GM19351 (cell line): ENCODE measurements around the gene KLHL6.
"Not testable (repeated sequence)": the region's sequence is repeated elsewhere in the genome, so short reads cannot be mapped to it uniquely, and the experiment has no call there.

Experiments used
- ATAC-seq: cut with Tn5 transposase; IDR thresholded peaks from one replicate; pipeline ENCODE4 v1.9.1; 2021; ENCODE audit warnings: mild to moderate bottlenecking, moderate library complexity; ENCODE audit not compliant: unreplicated experiment

Gene KLHL6

GRCh38 chr3:183555541-183556081, at the start of gene KLHL6:
Gene KLHL6 (minus strand): TSS chr3:183555706. CDS start chr3:183555653, 53 bp downstream.
- ATAC-seq, result peak; percentile 82

DNA sequence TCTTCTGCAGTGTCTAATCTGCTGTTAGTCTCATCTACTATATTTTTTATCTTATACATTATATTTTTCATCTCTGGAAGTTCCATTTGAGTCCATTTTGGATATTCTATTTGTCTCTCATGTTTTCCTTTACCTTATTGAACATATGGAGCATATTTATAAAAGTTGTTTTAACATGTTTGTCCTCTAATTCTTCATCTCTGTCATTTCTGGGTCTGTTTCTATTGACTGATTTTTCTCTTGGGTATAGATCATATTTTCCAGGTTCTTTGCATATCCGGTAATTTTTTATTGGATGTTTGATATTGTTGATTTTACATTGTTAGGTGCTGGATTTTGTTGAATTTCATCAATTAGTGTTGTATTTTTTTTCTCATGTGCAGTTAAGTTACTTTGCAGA, 42.5 kb upstream of the KLHL6 start:
- ATAC-seq, result no peak

GRCh38 chr3:183594636-183595035, 39.1 kb upstream of the KLHL6 start:
- no peak for ATAC-seq

DNA sequence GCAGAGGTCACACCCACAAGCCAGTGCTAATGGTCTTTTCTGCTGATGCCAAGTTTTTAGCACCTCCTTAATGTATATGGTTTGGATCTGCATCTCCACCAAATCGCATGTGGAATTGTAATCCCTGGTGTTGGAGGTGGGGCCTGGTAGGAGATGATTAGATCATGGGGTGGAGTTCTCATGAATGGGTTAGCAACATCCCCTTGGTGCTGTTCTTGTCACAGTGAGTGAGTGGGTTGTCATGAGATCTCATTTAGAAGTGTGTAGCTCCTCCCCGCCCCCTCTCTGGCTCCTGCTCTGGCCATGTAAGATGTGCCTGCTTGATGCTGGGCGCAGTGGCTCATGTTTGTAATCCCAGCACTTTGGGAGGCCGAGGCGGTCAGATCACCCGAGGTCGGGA, 37.3 kb upstream of the KLHL6 start:
- ATAC-seq, result no peak

DNA sequence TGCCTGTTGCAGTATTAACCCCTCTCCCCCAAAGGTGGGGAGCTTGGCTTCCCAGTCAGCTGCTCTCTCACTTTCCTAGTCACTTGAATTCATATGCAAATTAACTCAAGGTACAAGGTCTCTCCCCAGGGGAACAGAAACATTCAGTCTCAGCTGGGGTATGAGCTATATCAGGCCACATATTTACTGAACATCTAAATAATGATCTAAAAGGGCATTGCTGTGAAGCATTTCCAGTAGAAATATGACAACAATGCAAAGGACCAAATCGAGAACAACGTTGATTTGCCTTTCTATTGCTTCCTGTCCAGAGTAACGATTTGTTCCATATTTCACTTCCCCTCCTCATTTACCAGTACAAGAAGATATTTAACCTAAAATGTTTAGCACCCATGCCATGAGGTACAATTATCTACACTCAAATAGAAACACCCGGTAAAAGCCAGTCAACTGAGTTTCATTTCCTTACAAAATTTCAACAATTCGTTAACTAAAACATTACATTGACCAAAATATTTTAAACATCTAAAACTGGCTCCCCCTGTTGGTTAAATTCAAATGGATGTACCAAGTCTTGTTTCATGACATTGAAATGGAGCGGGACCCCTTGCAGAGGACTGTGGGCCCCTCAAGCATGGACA, 36.5 kb upstream of the KLHL6 start:
- peak; percentile 88 for ATAC-seq

DNA sequence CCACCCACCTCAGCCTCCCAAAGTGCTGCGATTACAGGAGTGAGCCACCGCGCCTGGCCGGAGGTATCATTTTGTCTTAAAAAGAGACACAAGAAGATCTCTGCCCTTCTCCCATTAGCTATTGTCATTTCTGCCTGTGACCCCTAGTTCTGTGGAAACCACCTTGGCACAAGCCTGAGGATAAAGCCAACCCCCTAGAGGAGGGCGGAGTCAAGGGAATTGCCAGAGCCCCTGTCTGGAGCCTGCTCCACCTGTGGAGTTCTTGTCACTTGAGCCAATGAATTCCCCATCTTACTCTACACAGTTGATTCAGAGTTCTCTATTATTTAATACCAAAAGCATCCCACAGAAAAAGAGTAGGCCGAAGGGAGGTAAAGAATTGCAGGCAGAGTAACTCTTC, 34.9 kb upstream of the KLHL6 start:
- no peak for ATAC-seq

DNA sequence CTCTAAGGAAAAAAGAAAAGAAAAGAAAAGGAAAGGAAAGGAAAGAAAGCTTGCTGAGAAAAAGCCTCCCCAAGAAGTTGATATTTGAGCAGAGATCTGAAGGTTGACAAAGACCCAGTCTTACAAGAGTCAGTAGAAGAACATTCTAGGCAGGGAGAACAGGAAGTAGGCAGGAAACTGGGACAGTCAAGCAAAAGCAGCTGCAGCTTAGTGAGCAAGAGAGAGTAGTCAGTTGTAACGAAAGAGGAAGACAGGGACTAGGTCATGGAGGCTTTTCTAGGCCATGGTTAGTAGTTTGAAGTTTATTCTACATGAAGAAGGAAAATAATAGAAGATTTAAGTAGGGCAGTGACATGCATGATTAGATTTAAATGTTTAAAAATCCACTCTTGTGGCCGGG, 31.8 kb upstream of the KLHL6 start:
- no peak for ATAC-seq

DNA sequence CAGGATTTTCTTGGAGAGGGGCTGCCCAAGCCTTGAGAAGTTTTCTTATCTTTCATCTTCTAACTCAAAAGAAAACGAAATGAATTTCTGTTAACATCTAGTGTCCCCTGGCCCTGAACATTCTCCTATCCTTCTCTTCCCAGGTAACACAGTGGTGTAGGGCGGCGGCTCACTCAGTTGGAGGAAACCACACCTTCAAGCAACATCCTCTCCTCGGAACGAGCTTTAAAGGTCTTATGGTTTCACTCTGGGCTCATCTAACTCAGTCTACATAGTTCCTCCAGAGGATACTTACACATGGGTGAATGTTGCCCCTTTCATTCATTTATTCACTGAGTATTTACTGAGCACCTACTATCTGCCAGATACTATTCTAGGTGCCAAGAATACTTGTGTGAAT, 31.0 kb upstream of the KLHL6 start:
- ATAC-seq, result no peak

DNA sequence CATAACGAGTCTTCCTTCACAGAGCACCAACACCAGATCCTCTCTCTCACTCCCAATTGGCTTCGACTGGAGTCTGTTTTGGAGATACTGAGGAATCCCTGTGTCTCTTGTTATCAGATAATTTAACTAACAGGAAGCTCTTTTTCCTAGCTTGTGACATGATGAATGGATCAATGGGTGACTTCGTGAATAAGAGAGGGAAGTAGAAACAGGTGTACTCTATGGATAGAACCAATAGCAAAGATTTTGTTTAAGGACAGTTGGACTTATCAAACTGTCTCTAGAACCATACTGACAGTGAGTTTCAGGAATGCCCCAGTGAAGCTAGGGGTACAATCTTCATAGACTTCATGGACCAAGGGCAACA, 29.4 kb upstream of the KLHL6 start:
- ATAC-seq, result no peak

DNA sequence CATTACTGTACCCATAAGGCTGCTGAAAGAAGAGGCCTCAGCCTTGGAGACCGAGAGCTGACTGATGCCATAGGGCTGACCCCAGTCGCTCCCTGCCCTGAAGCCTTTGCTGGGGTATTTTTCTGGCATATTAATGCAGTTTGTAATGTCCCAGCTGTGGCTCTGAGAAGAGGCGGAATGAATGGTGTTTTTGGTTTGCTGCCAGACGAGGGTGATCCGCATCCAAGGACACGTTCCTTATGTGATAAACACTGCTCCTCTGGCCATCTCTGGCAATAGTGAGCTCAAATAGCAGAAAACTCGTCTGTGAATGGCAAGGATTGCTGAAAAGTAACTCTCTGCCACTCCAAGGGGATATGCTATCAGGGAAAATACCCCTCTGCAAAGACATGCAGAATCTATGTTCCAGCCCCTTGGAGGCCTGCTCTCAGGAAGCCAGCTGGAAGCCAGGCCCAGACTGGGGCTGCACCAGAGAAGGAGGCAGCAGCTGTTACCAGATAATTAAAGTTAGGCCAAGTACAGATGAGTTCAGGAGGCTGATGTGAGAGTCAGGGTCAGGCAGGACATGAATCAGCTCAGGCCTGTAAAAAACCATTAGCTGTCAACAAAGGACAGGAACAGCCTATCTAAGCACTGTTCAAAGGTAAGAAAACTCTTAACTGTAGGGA, 28.9 kb upstream of the KLHL6 start:
- ATAC-seq, result no peak

DNA sequence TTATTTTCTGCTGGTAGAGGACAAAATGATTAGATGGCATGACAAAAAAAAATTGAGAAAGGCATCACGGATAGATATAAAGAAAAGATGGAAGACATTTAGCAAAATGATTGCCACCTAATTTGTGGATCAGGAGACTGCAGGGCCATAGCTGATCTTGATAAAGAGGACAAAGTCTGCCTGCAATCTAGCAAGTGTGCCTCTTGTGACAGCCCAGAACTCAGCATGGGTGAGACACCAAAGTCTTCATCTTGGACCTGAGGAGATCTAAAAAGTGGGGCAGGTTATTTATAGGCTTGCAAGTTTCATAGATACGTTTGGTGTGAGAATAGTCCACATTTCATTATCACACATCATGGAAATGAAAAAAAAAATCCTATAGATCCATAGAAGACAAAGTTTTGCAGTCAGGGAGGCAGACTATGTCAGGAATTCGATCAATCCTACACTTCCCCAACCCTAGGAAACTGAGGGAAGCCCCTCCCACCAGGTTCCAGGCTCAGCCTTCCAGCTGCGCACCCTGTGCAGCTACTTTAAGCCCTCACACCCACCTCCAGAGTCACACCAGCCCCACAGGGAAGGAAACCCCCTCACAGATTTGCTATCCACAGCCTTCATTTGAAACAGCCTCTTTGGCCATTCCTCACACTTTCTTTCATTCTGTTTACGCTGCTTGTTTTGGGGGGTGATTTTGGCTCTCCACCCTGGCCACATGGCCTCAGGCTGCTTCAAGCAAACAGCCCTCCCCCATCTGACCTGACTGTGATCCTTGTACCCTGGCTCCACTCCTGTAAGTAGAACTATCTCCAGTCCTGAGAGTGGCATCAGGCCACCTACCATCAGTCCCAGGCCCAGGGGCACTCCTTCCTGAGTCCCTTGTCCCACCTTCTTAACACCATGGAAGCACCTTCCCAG, 28.1 kb upstream of the KLHL6 start:
- no peak for ATAC-seq

- ATAC-seq, result no peak
These were observed 26.7 kb upstream of the KLHL6 start for GRCh38 chr3:183582161-183582560.

DNA sequence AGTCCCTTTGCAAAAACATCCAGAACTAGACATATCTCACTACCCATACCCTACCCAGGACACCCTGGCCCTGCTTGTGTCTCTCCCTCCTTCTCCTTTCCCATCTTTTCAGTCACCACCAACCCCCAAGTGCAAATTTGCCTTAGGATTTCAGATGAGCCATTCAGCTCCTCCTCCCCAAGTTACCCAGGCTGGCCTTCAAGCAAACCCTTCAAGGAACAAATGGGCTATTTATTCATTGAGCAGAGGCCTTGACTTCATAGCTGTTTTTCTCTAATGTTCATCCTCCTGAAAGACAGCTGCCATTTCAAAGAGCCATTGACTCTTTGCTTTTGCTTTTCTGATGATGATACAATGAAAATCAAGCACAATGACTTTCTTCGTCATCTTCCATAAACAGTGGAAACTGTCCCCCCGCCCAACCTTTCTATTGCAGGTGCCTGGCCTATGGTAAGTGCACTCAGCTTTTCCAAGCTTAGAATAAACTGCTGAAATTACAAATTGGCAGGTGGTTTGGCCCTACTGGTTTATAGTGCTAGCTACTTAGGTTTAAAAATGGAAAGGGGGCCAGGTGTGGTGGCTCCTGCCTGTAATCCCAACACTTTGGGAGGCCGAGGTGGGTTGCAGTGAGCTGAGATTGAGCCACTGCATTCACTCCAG, 26.1 kb upstream of the KLHL6 start:
- no peak for ATAC-seq

DNA sequence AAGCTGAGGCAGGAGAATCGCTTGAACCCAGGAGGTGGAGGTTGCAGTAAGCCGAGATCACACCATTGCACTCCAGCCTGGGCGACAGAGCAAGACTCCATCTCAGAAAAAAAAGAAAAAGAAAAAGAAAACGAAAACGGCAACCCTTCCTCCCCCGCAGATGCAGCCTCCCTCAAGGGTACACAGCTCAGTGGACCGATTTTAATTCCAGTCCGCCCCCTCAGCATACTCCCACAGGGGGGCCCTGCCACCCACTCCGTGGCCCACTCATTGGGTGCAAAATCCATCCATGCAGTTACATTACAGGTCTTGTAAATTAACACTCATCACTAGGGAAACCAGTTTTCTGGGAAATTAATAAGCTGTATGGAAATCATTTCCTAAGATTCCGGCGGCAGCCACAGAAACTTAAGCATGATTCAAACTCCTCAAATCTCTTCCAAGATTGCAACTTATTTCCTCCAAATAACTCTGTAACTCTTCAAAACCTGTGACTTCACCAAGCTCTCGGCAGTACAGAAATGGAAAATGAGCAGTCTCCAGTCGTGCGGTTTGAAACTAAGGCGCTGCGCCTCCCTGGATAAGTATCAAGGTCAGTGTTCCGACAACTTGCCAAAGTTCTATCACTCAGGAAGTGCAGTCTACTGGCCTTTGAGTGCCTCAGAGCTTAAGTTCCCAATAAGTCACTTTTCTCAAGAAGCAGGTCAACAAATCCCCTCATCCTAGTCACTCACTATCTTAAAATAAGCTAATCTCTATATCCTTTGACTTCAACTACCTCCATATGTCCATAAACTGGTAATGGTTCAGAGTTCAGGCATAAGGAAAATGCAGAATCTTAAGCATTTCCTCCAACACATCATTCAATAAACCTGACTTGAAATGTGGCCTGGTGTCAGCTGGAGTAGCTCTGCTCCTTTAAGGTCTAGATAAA, 24.7 kb upstream of the KLHL6 start:
- ATAC-seq, result no peak

- ATAC-seq, result no peak
These were observed 22.7 kb upstream of the KLHL6 start for GRCh38 chr3:183578179-183578578.

- ATAC-seq, result no peak
These were observed 21.8 kb upstream of the KLHL6 start for GRCh38 chr3:183577346-183577745.

- no peak for ATAC-seq
These were observed 21.1 kb upstream of the KLHL6 start for GRCh38 chr3:183576487-183577107.

GRCh38 chr3:183572935-183573334, 17.4 kb upstream of the KLHL6 start:
- no peak for ATAC-seq

DNA sequence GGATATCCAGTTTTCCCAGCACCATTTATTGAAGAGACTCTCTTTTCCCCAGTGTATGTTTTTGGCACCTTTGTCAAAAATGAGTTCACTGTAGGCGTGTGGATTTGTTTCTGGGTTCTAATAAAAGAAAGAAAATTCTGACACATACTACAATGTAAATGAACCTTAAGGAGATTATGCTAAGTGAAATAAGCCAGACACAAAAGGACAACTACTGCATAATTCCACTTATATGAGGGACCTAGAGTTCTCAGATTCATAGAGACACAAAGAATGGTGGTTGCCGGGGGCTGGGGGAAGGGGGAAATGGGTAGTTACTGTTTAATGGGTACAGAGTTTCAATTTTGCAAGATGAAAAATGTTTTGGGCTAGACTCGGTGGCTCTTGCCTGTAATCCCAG, 14.7 kb upstream of the KLHL6 start:
- ATAC-seq, result not testable (repeated sequence)

DNA sequence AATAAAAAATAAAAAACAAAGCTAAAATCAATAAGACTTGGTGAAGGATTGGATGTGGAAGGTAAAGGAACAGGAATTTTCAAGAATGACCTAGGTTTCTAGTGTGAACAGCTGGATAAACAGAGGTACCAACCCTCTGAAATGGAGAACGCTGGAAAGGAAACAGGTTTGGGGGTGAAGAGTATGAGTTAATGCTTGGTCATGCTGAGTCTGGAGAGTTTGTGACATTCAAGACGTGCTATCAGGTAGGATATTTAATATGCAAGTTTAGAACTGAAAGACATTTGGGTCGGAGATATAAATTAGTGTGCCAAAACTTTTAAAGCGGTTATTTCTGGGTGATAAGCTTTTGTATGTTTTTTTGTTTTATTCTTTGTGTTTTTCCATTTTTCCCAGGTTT, 11.4 kb upstream of the KLHL6 start:
- ATAC-seq, result no peak
